H9 (cell line): Measurements from ENCODE around the gene NCKAP5. TPM values are rescaled to one million over a fixed set of nuclear protein-coding genes. Genes with fewer than 3 reads are reported as not detected.

Source experiments
- DNase-seq: peaks from one replicate; pipeline ENCODE4 v3.0.0-alpha.2; 2017
- H2AFZ ChIP-seq: one replicate; pipeline ENCODE4 v1.6.1; 2013; ENCODE audit warnings: mild to moderate bottlenecking, low read length, control low read depth, moderate library complexity
- H2AK5ac ChIP-seq: 2 replicates; pipeline ENCODE4 v1.6.1; 2013; ENCODE audit warnings: low read length, control low read depth, mixed read lengths; ENCODE audit not compliant: insufficient read length
- H2BK120ac ChIP-seq: one replicate; pipeline ENCODE4 v1.6.1; 2013; ENCODE audit warnings: low read depth, mild to moderate bottlenecking, low read length, control low read depth, inconsistent platforms; ENCODE audit not compliant: poor library complexity, severe bottlenecking
- H2BK12ac ChIP-seq: 2 replicates; pipeline ENCODE4 v1.6.1; 2013; ENCODE audit warnings: low read length, control low read depth, mixed read lengths, low read depth; ENCODE audit not compliant: insufficient read length
- H2BK15ac ChIP-seq: 2 replicates; pipeline ENCODE4 v1.6.1; 2013; ENCODE audit warnings: low read depth, low read length, control low read depth
- H2BK20ac ChIP-seq: one replicate; pipeline ENCODE4 v1.6.1; 2013; ENCODE audit warnings: low read depth, mild to moderate bottlenecking, low read length, control low read depth, inconsistent platforms; ENCODE audit not compliant: poor library complexity, severe bottlenecking
- H2BK5ac ChIP-seq: 2 replicates; pipeline ENCODE4 v1.6.1; 2013; ENCODE audit warnings: low read length, control low read depth, mixed read lengths; ENCODE audit not compliant: insufficient read length
- H3K14ac ChIP-seq: 2 replicates; pipeline ENCODE4 v1.6.1; 2013; ENCODE audit warnings: low read length, control low read depth; ENCODE audit not compliant: insufficient read depth
- H3K18ac ChIP-seq: 2 replicates; pipeline ENCODE4 v1.6.1; 2013; ENCODE audit warnings: low read depth, mild to moderate bottlenecking, mixed read lengths, low read length, control low read depth; ENCODE audit not compliant: insufficient read length
- H3K23ac ChIP-seq: 2 replicates; pipeline ENCODE4 v1.6.1; 2013; ENCODE audit warnings: low read length, control low read depth, mixed read lengths, low read depth; ENCODE audit not compliant: insufficient read length
- H3K23me2 ChIP-seq: 2 replicates; pipeline ENCODE4 v1.6.1; 2013; ENCODE audit warnings: low read depth, mild to moderate bottlenecking, mixed read lengths, low read length, control low read depth; ENCODE audit not compliant: insufficient read length, poor library complexity, severe bottlenecking
- H3K27ac ChIP-seq: 2 replicates; pipeline ENCODE4 v1.5.1; 2013; ENCODE audit warnings: low read length, control low read depth, mixed read lengths, low read depth; ENCODE audit not compliant: insufficient read length
- H3K27me3 ChIP-seq: 2 replicates; pipeline ENCODE4 v1.6.1; 2013; ENCODE audit warnings: low read length, control low read depth, inconsistent platforms; ENCODE audit not compliant: insufficient read depth
- H3K4ac ChIP-seq: 2 replicates; pipeline ENCODE4 v1.6.1; 2013; ENCODE audit warnings: low read depth, mild to moderate bottlenecking, control low read depth, inconsistent platforms, low read length, moderate library complexity
- H3K4me1 ChIP-seq: 2 replicates; pipeline ENCODE4 v1.6.1; 2013; ENCODE audit warnings: low read length, control low read depth, inconsistent platforms; ENCODE audit not compliant: insufficient read depth
- H3K4me2 ChIP-seq: 2 replicates; pipeline ENCODE4 v1.6.1; 2013; ENCODE audit warnings: low read length, control low read depth, mixed read lengths; ENCODE audit not compliant: insufficient read length, insufficient read depth
- H3K56ac ChIP-seq: 2 replicates; pipeline ENCODE4 v1.6.1; 2013; ENCODE audit warnings: low read depth, mild to moderate bottlenecking, mixed read lengths, low read length, control low read depth; ENCODE audit not compliant: insufficient read length
- H3K79me1 ChIP-seq: 2 replicates; pipeline ENCODE4 v1.6.1; 2013; ENCODE audit warnings: low read depth, mild to moderate bottlenecking, moderate library complexity, low read length, control low read depth, inconsistent platforms; ENCODE audit not compliant: insufficient read depth, poor library complexity, severe bottlenecking
- H3K79me2 ChIP-seq: 2 replicates; pipeline ENCODE4 v1.6.1; 2013; ENCODE audit warnings: low read length, control low read depth, inconsistent platforms; ENCODE audit not compliant: insufficient read depth
- H3K9ac ChIP-seq: 2 replicates; pipeline ENCODE4 v1.6.1; 2013; ENCODE audit warnings: low read length, control low read depth, mixed read lengths; ENCODE audit not compliant: insufficient read length; ENCODE audit errors: extremely low read depth
- H3K9me3 ChIP-seq: one replicate; pipeline ENCODE4 v1.6.1; 2013; ENCODE audit warnings: low read depth, low read length, inconsistent platforms; ENCODE audit not compliant: control insufficient read depth
- H3T11ph ChIP-seq: one replicate; pipeline ENCODE4 v1.6.1; 2013; ENCODE audit warnings: mild to moderate bottlenecking, low read length, control low read depth, inconsistent platforms
- H4K20me1 ChIP-seq: one replicate; pipeline ENCODE4 v1.6.1; 2013; ENCODE audit not compliant: control insufficient read depth, insufficient read length, insufficient read depth
- H4K5ac ChIP-seq: 2 replicates; pipeline ENCODE4 v1.6.1; 2013; ENCODE audit warnings: low read depth, mild to moderate bottlenecking, mixed read lengths, low read length, control low read depth; ENCODE audit not compliant: insufficient read length
- H4K8ac ChIP-seq: replicated peaks from 2 replicates; pipeline ENCODE4 v1.6.1; 2013; ENCODE audit warnings: low read length, control low read depth, mixed read lengths, low read depth; ENCODE audit not compliant: insufficient read length
- H4K91ac ChIP-seq: 2 replicates; pipeline ENCODE4 v1.6.1; 2013; ENCODE audit warnings: low read depth, mild to moderate bottlenecking, moderate library complexity, mixed read lengths, low read length, control low read depth; ENCODE audit not compliant: insufficient read length
- H3K27ac Mint-ChIP-seq, 3 experiments: 2 replicates in 2 of 3; 3 replicates in 1 of 3; pipeline ENCODE4 v1.8.0; 2020 to 2021; ENCODE audit warnings: mixed read lengths in 3 of 3, mild to moderate bottlenecking in 1 of 3, moderate library complexity in 1 of 3
- H3K27me3 Mint-ChIP-seq: 2 replicates; pipeline ENCODE4 v1.8.0; 2021; ENCODE audit warnings: low read depth, mild to moderate bottlenecking, moderate library complexity, mixed read lengths
- H3K36me3 Mint-ChIP-seq, 3 experiments: 2 replicates in 2 of 3; 3 replicates in 1 of 3; pipeline ENCODE4 v1.8.0; 2020 to 2021; ENCODE audit warnings: low read depth in 3 of 3, mixed read lengths in 3 of 3; ENCODE audit not compliant: insufficient read depth in 1 of 3
- H3K4me1 Mint-ChIP-seq, 2 experiments: 2 replicates each; pipeline ENCODE4 v1.8.0; 2020; ENCODE audit warnings: mixed read lengths in 2 of 2
- H3K4me3 Mint-ChIP-seq, 2 experiments: 2 replicates in 1 of 2; 3 replicates in 1 of 2; pipeline ENCODE4 v1.8.0; 2020 to 2021; ENCODE audit warnings: mild to moderate bottlenecking in 2 of 2, mixed read lengths in 2 of 2, moderate library complexity in 1 of 2
- H3K9me3 Mint-ChIP-seq, 2 experiments: 2 replicates in 1 of 2; 3 replicates in 1 of 2; pipeline ENCODE4 v1.8.0; 2020; ENCODE audit warnings: mild to moderate bottlenecking in 2 of 2, mixed read lengths in 2 of 2, moderate library complexity in 1 of 2
- CTCF ChIP-seq: fragments of 200-600 bp; sonication (generic); conservative IDR thresholded peaks from 3 replicates; pipeline ENCODE4 v1.8.0; 2021; ENCODE audit warnings: antibody characterized with exemption, mild to moderate bottlenecking
- total RNA-seq: library from RNA; stranded (reverse); gene quantifications from 2 replicates; pipeline ENCODE4 v1.2.1, GENCODE V29; 2021

The NCKAP5 gene
- total RNA-seq, 1 experiment from 2014 or later: 0.26 TPM

GRCh38 chr2:133432778-133433177 is 135.5 kb downstream of the NCKAP5 start:
- Histone ChIP-seq H2BK120ac (no peak overlapping the region), H3K4me2 (no peak overlapping the region), H3K4me1 (no peaks in the 10 kb centered on the region), H2AK5ac (no peak overlapping the region), H3K79me1 (no peaks in the 10 kb centered on the region), H4K20me1 (no peaks in the 10 kb centered on the region), H3K27me3 (no peaks in the 10 kb centered on the region), H2BK5ac (no peak overlapping the region), H3K14ac (no peak overlapping the region), H3T11ph (no peak overlapping the region), H2BK20ac (no peak overlapping the region), H4K5ac (no peak overlapping the region), H2BK15ac (no peak overlapping the region), H3K9me3 (no peaks in the 10 kb centered on the region), H2BK12ac (no peak overlapping the region), H4K8ac (no peak overlapping the region), H4K91ac (no peak overlapping the region), H3K56ac (no peak overlapping the region), H3K23ac (no peak overlapping the region), H3K79me2 (no peaks in the 10 kb centered on the region), H3K9ac (no peak overlapping the region), H3K18ac (no peak overlapping the region), H2AFZ (no peak overlapping the region), H3K23me2 (no peaks in the 10 kb centered on the region), H3K4ac (no peak overlapping the region), H3K27ac (no peak overlapping the region)
- no peak overlapping the region for H3K27ac Mint-ChIP-seq
- H3K27me3 Mint-ChIP-seq: peaks cover 1% of the 10 kb centered on the region; the same call in 1 of the 2 replicates
- no peak overlapping the region for H3K4me3 Mint-ChIP-seq
- no peaks in the 10 kb centered on the region; a peak in 1 of 7 replicates for H3K36me3 Mint-ChIP-seq
- TF ChIP-seq CTCF: no peak
- no peak for DNase-seq
- H3K4me1 Mint-ChIP-seq: no peaks in the 10 kb centered on the region
- peaks cover 2 to 3% of the 10 kb centered on the region in 2 experiments; a peak in 3 of 5 replicates for H3K9me3 Mint-ChIP-seq
